ENCODE measurements around the gene ARL6IP5.

- TF ChIP-seq EZH2 (IDR thresholded peaks at IDR 0.05), result no peak
- TF ChIP-seq POLR2AphosphoS5 (IDR thresholded peaks at IDR 0.05; ENCODE audit: borderline replicate concordance, low read depth, low read length), result no peak
- TF ChIP-seq FOXP2 (optimal IDR thresholded peaks at IDR 0.05; ENCODE audit: control extremely low read depth, extremely low read length, insufficient read depth), result no peak
Measured at GRCh38 chr3:69102384-69102783, 17.6 kb downstream of the ARL6IP5 start.

Measured in SK-N-MC (cell line).